OCI-M2 (cell line): ENCODE results near the gene KLHL8.

Source experiments
- DNase-seq: peaks from one replicate; lab custom pipeline; 2025; ENCODE audit not compliant: unreplicated experiment; lab: John Stamatoyannopoulos, UW

The KLHL8 gene

GRCh38 chr4:87126056-87126455 is 94.4 kb downstream of the KLHL8 start:
- no peak for DNase-seq

- no peak for DNase-seq
Measured at GRCh38 chr4:87122252-87122651, 98.2 kb downstream of the KLHL8 start.

GRCh38 chr4:87121341-87122065 is 98.9 kb downstream of the KLHL8 start:
- DNase-seq = no peak

- no peak for DNase-seq
Measured at GRCh38 chr4:87120411-87121162, 99.8 kb downstream of the KLHL8 start.

- DNase-seq = no peak
Measured at GRCh38 chr4:87120010-87120409, 100.4 kb downstream of the KLHL8 start.

GRCh38 chr4:87118826-87119225 is 101.6 kb downstream of the KLHL8 start:
- DNase-seq = no peak

GRCh38 chr4:87118421-87118820 is 102.0 kb downstream of the KLHL8 start:
- DNase-seq = no peak

- no peak for DNase-seq
Measured at GRCh38 chr4:87117732-87118075, 102.7 kb downstream of the KLHL8 start.

- DNase-seq = no peak
Measured at GRCh38 chr4:87117051-87117731, 103.2 kb downstream of the KLHL8 start.

GRCh38 chr4:87116231-87116630 is 104.2 kb downstream of the KLHL8 start:
- DNase-seq = no peak

GRCh38 chr4:87114245-87115062 is 106.0 kb downstream of the KLHL8 start:
- no peak for DNase-seq

GRCh38 chr4:87112063-87112462 is 108.4 kb downstream of the KLHL8 start:
- peak; percentile 11 for DNase-seq
